ENCODE data around the gene GPC5. TPM values are rescaled to one million over a fixed set of nuclear protein-coding genes. Genes with fewer than 3 reads are reported as not detected.

Gene GPC5
- total and polyA plus RNA-seq, 2 of the 8 experiments (the other 6 are each of a cell fraction or from before 2014, with no cell fraction given): 0.20 to 0.39 TPM

GRCh38 chr13:92827503-92827902 is 1429.1 kb downstream of the GPC5 start:
- Histone ChIP-seq H4K91ac (replicated peaks; ENCODE audit: insufficient read length, low read length) (no peak overlapping the region), H4K20me1 (replicated peaks in 1 of 2; ENCODE audit: control insufficient read depth in 1 of 2, insufficient read depth in 2 of 2, low read length in 2 of 2) (no peaks in the 10 kb centered on the region), H3K9ac (replicated peaks in 1 of 4; ENCODE audit: extremely low read depth in 1 of 4, low read depth in 3 of 4, low read length in 3 of 4) (no peak overlapping the region), H4K5ac (ENCODE audit: insufficient read length, low read depth, low read length) (no peak overlapping the region), H2BK15ac (ENCODE audit: low read length) (no peak overlapping the region), H2AFZ (ENCODE audit: low read length) (0 out of 2 replicates have a peak overlapping the region, but pooled peaks have one; percentile 31), H2BK5ac (ENCODE audit: low read depth, low read length) (no peak overlapping the region; the same call in 1 of the 2 replicates), H4K8ac (ENCODE audit: extremely low read depth, insufficient read depth, low read length) (no peak overlapping the region), H3K18ac (ENCODE audit: extremely low read depth, low read length) (no peak overlapping the region), H2BK12ac (ENCODE audit: low read depth, low read length) (no peak overlapping the region; the same call in 1 of the 2 replicates), H3K27ac (ENCODE audit: low read depth, low read length) (no peak overlapping the region), H2BK120ac (replicated peaks; ENCODE audit: low read depth, low read length) (no peak overlapping the region), H3K79me1 (ENCODE audit: low read depth, low read length) (no peaks in the 10 kb centered on the region), H3K4me1 (replicated peaks in 1 of 4; ENCODE audit: control insufficient read depth in 3 of 4, insufficient read depth in 4 of 4, low read length in 3 of 4) (no peaks in the 10 kb centered on the region), H3K79me2 (ENCODE audit: control insufficient read depth in 1 of 2, insufficient read depth in 2 of 2, low read length in 2 of 2) (no peaks in the 10 kb centered on the region), H2BK20ac (ENCODE audit: low read length) (no peak overlapping the region), H3K4me3 (ENCODE audit: extremely low read depth in 1 of 4, insufficient read depth in 2 of 4, low read depth in 3 of 4, low read length in 4 of 4) (no peak overlapping the region), H3K4me2 (ENCODE audit: insufficient read depth in 1 of 2, low read depth in 2 of 2, low read length in 2 of 2) (no peak overlapping the region), H3K4ac (replicated peaks; ENCODE audit: insufficient read length, low read depth, low read length) (no peak overlapping the region), H3K27me3 (replicated peaks in 1 of 4; ENCODE audit: control insufficient read depth in 3 of 4, extremely low read depth in 1 of 4, insufficient read depth in 3 of 4, low read length in 3 of 4) (no peaks in the 10 kb centered on the region), H3K56ac (replicated peaks; ENCODE audit: insufficient read length, low read depth, low read length) (no peak overlapping the region), H3K9me3 (ENCODE audit: insufficient read depth in 2 of 2, low read depth in 1 of 2, low read length in 1 of 2) (no peaks in the 10 kb centered on the region), H3K14ac (ENCODE audit: insufficient read length) (no peak overlapping the region), H3K36me3 (ENCODE audit: control insufficient read depth in 2 of 4, insufficient read depth in 4 of 4, low read length in 3 of 4) (no peaks in the 10 kb centered on the region), H3K23me2 (ENCODE audit: low read depth, low read length) (no peaks in the 10 kb centered on the region), H2AK5ac (ENCODE audit: low read depth, low read length) (no peak overlapping the region), H3K23ac (ENCODE audit: insufficient read length) (no peak overlapping the region)
- DNase-seq (ENCODE audit: low read depth in 1 of 2, low spot score in 2 of 2) (no peak), FAIRE-seq (no peak)
- 91% methylated on average over 4 of the region's 4 CpGs; no CpG with 5 or more reads in 1 of the 2 experiments for WGBS, 2 experiments (ENCODE audit: extremely low coverage in 1 of 2, insufficient coverage in 1 of 2, insufficient read length in 1 of 2, insufficient replicate concordance in 2 of 2, low coverage in 1 of 2, low lambda C conversion rate in 2 of 2, missing lambda C conversion rate in 1 of 2)
- ChIA-PET POLR2A (ENCODE audit: partially characterized antibody) (no interaction called here), CTCF (ENCODE audit: partially characterized antibody) (no interaction called here)
- TF ChIP-seq CBX8 (IDR thresholded peaks at IDR 0.05; ENCODE audit: borderline replicate concordance, low read depth, low read length) (no peak), RNF2 (IDR thresholded peaks at IDR 0.05; ENCODE audit: borderline replicate concordance, low read depth, low read length, missing control alignments, poor library complexity, severe bottlenecking) (no peak), CBX5 (IDR thresholded peaks at IDR 0.05; ENCODE audit: low read depth, low read length) (no peak), JUN (IDR thresholded peaks at IDR 0.05; ENCODE audit: low read depth, low read length) (no peak)

Data from H1 (cell line).